HG03139 (cell line): ENCODE data around the gene RAD1.

Source experiments
- ATAC-seq: cut with Tn5 transposase; IDR thresholded peaks from one replicate; pipeline ENCODE4 v1.9.1; 2021; ENCODE audit not compliant: unreplicated experiment

Gene RAD1

GRCh38 chr5:34866989-34867471 is 48.3 kb downstream of the RAD1 start:
- no peak for ATAC-seq

DNA sequence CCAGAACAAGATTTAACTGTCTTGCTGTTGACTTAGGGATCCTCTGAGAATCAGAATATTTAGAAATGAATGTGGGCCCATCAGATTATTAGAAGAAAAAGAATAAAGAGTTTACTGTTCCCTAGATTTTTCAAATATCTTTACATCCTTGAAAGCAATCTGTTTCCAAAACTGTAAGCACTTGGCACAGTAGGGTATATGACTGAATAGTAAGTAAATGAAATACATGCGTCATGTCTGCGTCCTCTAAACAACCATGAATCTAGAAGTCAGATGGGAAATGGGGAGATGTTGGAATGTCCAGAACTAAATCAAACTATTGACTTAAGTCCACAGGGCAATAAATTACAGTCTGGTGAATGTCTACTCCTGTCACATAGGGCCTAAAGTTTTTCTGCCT is 50.2 kb downstream of the RAD1 start:
- ATAC-seq: no peak

DNA sequence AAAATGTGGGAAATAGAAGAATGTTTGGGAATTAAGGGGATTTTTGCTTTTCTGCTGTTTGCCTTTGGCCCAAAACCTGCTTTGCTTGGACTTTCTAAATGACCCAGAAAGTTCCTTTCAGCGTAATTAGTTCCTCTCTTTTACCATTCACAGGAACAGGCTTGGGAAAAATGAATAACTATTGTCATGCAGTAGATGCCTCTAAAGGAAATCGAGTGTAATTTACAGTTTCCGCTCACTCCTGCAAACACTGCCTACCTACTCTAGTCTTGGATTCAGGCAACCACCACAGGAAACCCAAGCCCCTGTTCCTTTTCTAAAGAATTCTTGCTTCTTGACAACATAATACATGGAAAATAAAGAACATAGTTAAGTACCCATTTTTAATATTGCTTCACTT is 51.4 kb downstream of the RAD1 start:
- no peak for ATAC-seq

DNA sequence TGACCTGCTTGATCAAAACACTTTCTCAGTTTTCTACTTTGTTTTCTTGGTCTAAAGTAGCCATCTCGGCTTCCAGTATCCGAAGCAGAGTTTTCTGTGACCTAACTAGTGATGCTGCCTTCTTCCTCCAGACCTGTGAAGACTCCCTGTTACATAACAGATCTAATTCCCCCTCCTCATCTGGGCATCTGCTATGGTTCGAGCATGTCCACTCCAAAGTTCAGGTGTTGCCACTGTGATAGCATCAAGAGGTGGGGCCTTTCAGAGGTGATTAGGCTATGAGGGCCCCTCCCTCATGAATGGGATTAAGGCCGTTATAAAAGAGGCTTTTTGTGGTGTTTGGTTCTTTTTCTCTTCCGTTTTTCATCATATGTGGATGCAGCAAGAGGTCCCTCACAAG is 56.1 kb downstream of the RAD1 start:
- ATAC-seq: no peak

DNA sequence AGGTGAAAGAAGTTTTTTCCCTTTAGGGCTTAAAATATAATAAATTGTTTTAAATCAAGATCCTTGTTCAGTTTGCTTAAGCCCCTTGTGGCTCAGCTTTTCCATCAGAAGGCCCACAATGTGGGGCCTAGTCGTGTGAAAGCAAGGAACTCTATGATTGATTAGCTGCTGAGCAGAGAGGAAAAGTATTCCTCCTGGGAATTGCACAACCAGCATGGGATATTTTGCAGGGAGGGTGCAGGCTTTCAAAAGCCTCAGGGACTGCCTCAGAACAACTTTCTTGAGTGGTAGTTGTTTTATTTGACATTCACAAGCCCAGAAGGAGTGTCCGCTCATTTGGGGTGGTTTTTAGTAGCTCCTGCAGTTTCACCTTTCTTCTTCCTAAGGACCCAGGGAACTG is 56.5 kb downstream of the RAD1 start:
- ATAC-seq: no peak

DNA sequence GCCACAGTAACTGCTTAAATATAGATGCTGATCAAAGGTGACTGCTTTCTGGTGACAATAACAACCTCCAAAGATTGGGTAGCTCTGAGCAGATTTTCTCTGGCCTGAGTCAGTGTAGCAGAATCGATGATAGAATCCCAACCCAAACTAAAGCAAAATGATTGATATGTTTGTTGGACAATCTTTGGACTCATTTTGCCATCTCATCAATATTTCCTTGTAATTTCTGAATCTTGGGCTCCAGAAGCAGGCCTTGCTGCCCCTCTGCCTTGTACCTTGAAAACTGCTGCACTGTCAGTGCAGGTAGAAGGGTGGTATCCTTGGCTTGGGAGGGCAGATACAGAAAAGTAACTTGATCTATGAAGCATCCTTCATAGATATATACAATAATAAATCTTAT is 57.4 kb downstream of the RAD1 start:
- ATAC-seq: no peak

GRCh38 chr5:34857161-34857560 is 58.1 kb downstream of the RAD1 start:
- ATAC-seq: no peak
